HEK293 (cell line): ENCODE measurements around the gene SH2B3.
A peak's percentile ranks its signal among the peaks of the same experiment; 100 is the strongest.
"Not testable (repeated sequence)": the region's sequence is repeated elsewhere in the genome, so short reads cannot be mapped to it uniquely, and the experiment has no call there.

Source experiments
- CTCF ChIA-PET: fragments of 350-600 bp; formaldehyde crosslinking; extraction: SDS; loops from one replicate; lab custom pipeline; 2021; ENCODE audit warnings: antibody characterized with exemption; lab: Yijun Ruan, JAX
- POLR2A ChIA-PET: fragments of 300-600 bp; formaldehyde crosslinking; extraction: SDS; loops from one replicate; lab custom pipeline; 2020; ENCODE audit warnings: antibody characterized with exemption, inconsistent platforms; lab: Yijun Ruan, JAX
- H3K27ac ChIP-seq: fragments of 200-500 bp; sonication (Bioruptor generic); 2 replicates; pipeline ENCODE4 v1.5.1; 2014; ENCODE audit warnings: low read depth, low read length, control low read depth, inconsistent platforms; ENCODE audit errors: extremely low read depth
- H3K36me3 ChIP-seq, 2 experiments: fragments of 200-500 bp in 1 of 2; sonication (Bioruptor generic) in 1 of 2; 1 replicate in 1 of 2; 2 replicates in 1 of 2; pipeline ENCODE4 v1.5.1; 2014 to 2017; ENCODE audit warnings: inconsistent platforms in 2 of 2, low read length in 2 of 2; ENCODE audit not compliant: control insufficient read depth in 2 of 2, insufficient read depth in 1 of 2
- H3K4me1 ChIP-seq: fragments of 200-500 bp; sonication (Bioruptor generic); 2 replicates; pipeline ENCODE4 v1.5.1; 2014; ENCODE audit warnings: mild to moderate bottlenecking, low read length, inconsistent platforms; ENCODE audit not compliant: control insufficient read depth, insufficient read depth
- H3K4me3 ChIP-seq: 2 replicates; pipeline ENCODE4 v1.5.1; 2011; ENCODE audit warnings: low read depth, mild to moderate bottlenecking, control low read depth, low read length, moderate library complexity
- H3K9me3 ChIP-seq: fragments of 200-500 bp; sonication (Bioruptor generic); 2 replicates; pipeline ENCODE4 v1.5.1; 2014; ENCODE audit warnings: low read depth, low read length, inconsistent platforms; ENCODE audit not compliant: control insufficient read depth, insufficient read depth
- EGR2 ChIP-seq: fragments of 450-650 bp; formaldehyde crosslinking; IDR thresholded peaks from 2 replicates; pipeline ENCODE4 v1.5.1; 2016; ENCODE audit warnings: low read depth, missing biosample characterization, missing genetic modification characterization
- HOXC10 ChIP-seq: sonication (generic); formaldehyde crosslinking; IDR thresholded peaks from 2 replicates; pipeline ENCODE4 v1.8.1; 2023; ENCODE audit warnings: mild to moderate bottlenecking, missing genetic modification reagents
- OVOL3 ChIP-seq: fragments of 450-650 bp; formaldehyde crosslinking; IDR thresholded peaks from 2 replicates; pipeline ENCODE4 v1.5.1; 2016; ENCODE audit warnings: missing biosample characterization, missing genetic modification characterization
- SCRT1 ChIP-seq: fragments of 450-650 bp; formaldehyde crosslinking; IDR thresholded peaks from 2 replicates; pipeline ENCODE4 v1.5.1; 2016; ENCODE audit warnings: missing biosample characterization, missing genetic modification characterization, borderline replicate concordance
- SCRT2 ChIP-seq: fragments of 450-650 bp; formaldehyde crosslinking; IDR thresholded peaks from 2 replicates; pipeline ENCODE4 v1.5.1; 2016; ENCODE audit warnings: missing biosample characterization, missing genetic modification characterization
- TRIM28 ChIP-seq: IDR thresholded peaks from 2 replicates; pipeline ENCODE4 v1.6.1; 2011; ENCODE audit warnings: low read length, control low read depth, borderline replicate concordance
- ZBTB20 ChIP-seq: fragments of 450-650 bp; formaldehyde crosslinking; IDR thresholded peaks from 2 replicates; pipeline ENCODE4 v1.5.1; 2016; ENCODE audit warnings: missing biosample characterization, missing genetic modification characterization
- ZNF132 ChIP-seq: fragments of 450-650 bp; formaldehyde crosslinking; IDR thresholded peaks from 2 replicates; pipeline ENCODE4 v1.5.1; 2017; ENCODE audit warnings: missing biosample characterization, missing genetic modification characterization, borderline replicate concordance
- ZNF157 ChIP-seq: fragments of 450-650 bp; formaldehyde crosslinking; IDR thresholded peaks from 2 replicates; pipeline ENCODE4 v1.5.1; 2016; ENCODE audit warnings: missing biosample characterization, missing genetic modification characterization
- ZNF335 ChIP-seq: fragments of 450-650 bp; formaldehyde crosslinking; conservative IDR thresholded peaks from 2 replicates; pipeline ENCODE4 v1.5.1; 2016; ENCODE audit warnings: missing biosample characterization, missing genetic modification characterization
- ZNF416 ChIP-seq: fragments of 450-650 bp; formaldehyde crosslinking; IDR thresholded peaks from 2 replicates; pipeline ENCODE4 v1.5.1; 2016; ENCODE audit warnings: missing biosample characterization, missing genetic modification characterization
- ZNF521 ChIP-seq: fragments of 450-650 bp; formaldehyde crosslinking; IDR thresholded peaks from 2 replicates; pipeline ENCODE4 v1.5.1; 2017; ENCODE audit warnings: missing biosample characterization, mild to moderate bottlenecking, missing genetic modification characterization
- ZNF596 ChIP-seq: fragments of 450-650 bp; IDR thresholded peaks from 2 replicates; pipeline ENCODE4 v1.5.0; 2018; ENCODE audit warnings: missing biosample characterization, mild to moderate bottlenecking, missing genetic modification characterization, moderate library complexity
- ZNF658 ChIP-seq: fragments of 450-650 bp; formaldehyde crosslinking; IDR thresholded peaks from 2 replicates; pipeline ENCODE4; 2016; ENCODE audit warnings: missing biosample characterization, missing genetic modification characterization
- ZNF707 ChIP-seq: fragments of 450-650 bp; formaldehyde crosslinking; IDR thresholded peaks from 2 replicates; pipeline ENCODE4 v1.5.1; 2016; ENCODE audit warnings: missing biosample characterization, missing genetic modification characterization
- ZNF837 ChIP-seq: fragments of 450-650 bp; formaldehyde crosslinking; IDR thresholded peaks from 2 replicates; pipeline ENCODE4 v1.5.1; 2016; ENCODE audit warnings: missing biosample characterization, missing genetic modification characterization
- TF ChIP-seq, protein P1 (sequence below): fragments of 450-650 bp; formaldehyde crosslinking; optimal IDR thresholded peaks from 2 replicates; pipeline ENCODE3; 2016; ENCODE audit warnings: missing biosample characterization, mild to moderate bottlenecking, missing genetic modification characterization
- TF ChIP-seq, protein P2 (sequence below): fragments of 450-650 bp; formaldehyde crosslinking; IDR thresholded peaks from 2 replicates; pipeline ENCODE4 v1.5.1; 2016; ENCODE audit warnings: missing biosample characterization, missing genetic modification characterization

Gene SH2B3

DNA sequence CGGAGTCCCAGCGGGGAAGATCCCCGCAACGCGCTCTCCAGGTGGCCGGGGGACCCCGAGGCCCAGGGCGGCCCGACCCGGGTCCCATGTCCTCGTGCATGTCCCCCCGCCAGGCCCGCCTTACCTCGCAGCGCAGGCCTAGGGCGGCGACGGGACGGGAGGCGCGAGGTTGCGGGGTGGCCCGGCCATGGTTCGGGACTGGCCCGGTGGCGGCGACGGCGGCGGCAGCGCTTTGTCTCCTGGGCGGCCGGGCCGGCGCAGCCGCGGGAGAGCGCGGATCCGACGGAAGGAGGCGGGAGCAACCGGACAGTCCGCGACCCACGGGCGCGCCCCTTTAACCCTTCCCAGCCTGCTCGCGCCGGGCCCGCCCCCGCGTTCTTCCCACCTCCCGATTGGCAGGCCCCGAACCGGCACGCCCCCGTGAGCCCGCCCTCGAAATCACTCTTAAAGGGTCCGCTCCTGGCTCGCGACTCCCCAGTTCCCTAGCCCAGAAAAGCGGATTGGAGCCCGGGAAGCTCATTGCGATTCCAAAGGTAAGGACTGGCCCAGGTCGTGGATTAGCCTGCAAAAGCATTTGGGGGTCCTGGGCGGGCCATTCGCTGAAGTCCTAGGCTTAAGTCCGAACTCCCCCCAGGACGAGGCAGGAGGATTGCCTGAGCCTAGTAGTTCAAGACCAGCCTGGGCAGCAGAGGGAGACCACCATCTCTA is 36.8 kb upstream of the SH2B3 start, which contains the start of gene PHETA1 (continued):
- TF ChIP-seq EGR2 (tag by site-specific recombination) (peak; percentile 80), ZBTB20 (peak; percentile 43; the same call in 1 of the 2 replicates), ZNF658 (tag by site-specific recombination) (no peak), ZNF132 (no peak), TRIM28 (no peak), ZNF416 (tag by site-specific recombination) (no peak), ZNF596 (tag by site-specific recombination) (peak; percentile 43; the same call in 1 of the 2 replicates), HOXC10 (0 out of 2 replicates have a peak, but pooled peaks have one; percentile 40)
- TF ChIP-seq, protein P1, sequence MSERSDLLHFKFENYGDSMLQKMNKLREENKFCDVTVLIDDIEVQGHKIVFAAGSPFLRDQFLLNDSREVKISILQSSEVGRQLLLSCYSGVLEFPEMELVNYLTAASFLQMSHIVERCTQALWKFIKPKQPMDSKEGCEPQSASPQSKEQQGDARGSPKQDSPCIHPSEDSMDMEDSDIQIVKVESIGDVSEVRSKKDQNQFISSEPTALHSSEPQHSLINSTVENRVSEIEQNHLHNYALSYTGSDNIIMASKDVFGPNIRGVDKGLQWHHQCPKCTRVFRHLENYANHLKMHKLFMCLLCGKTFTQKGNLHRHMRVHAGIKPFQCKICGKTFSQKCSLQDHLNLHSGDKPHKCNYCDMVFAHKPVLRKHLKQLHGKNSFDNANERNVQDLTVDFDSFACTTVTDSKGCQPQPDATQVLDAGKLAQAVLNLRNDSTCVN (tag by site-specific recombination), result peak; percentile 97
- TF ChIP-seq, protein P2, sequence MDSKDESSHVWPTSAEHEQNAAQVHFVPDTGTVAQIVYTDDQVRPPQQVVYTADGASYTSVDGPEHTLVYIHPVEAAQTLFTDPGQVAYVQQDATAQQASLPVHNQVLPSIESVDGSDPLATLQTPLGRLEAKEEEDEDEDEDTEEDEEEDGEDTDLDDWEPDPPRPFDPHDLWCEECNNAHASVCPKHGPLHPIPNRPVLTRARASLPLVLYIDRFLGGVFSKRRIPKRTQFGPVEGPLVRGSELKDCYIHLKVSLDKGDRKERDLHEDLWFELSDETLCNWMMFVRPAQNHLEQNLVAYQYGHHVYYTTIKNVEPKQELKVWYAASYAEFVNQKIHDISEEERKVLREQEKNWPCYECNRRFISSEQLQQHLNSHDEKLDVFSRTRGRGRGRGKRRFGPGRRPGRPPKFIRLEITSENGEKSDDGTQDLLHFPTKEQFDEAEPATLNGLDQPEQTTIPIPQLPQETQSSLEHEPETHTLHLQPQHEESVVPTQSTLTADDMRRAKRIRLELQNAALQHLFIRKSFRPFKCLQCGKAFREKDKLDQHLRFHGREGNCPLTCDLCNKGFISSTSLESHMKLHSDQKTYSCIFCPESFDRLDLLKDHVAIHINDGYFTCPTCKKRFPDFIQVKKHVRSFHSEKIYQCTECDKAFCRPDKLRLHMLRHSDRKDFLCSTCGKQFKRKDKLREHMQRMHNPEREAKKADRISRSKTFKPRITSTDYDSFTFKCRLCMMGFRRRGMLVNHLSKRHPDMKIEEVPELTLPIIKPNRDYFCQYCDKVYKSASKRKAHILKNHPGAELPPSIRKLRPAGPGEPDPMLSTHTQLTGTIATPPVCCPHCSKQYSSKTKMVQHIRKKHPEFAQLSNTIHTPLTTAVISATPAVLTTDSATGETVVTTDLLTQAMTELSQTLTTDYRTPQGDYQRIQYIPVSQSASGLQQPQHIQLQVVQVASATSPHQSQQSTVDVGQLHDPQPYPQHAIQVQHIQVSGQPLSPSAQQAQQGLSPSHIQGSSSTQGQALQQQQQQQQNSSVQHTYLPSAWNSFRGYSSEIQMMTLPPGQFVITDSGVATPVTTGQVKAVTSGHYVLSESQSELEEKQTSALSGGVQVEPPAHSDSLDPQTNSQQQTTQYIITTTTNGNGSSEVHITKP, result peak; percentile 63

DNA sequence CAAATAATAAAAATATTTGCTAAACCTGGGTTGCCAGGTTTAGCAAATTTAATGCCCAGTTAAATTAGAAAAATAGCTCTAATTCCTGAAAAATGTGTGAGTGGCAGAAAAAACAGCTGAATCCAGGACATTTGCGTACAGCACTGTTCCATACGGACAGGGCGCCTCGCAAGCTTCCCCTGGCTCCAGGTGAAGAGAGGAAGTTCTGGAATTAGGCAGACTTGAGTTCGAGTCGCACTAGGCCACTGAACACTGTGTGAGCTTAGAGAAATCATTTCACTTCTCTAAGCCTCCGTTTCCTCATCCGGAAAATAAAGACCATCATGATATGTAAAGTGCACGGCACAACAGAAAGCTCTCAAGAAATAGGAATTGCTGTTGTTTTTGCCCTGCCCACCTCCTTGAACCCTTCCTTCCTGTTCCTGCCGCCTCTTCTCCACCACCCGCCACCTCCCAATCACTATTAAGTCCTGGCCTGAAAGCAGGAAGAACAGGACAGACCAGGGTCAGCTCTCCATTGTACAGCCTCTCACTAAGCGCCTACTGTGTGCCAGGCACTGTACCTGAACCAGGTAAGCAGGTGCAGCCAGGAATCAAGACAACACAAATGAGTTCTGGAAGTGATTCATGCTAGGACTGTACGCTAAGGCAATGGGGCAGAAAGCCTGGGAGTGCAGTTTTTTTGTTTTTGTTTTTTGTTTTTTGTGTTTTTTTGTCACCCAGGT is 36.1 kb upstream of the SH2B3 start:
- H3K4me1 ChIP-seq, result no peaks in the 10 kb centered on the region; the same call in 1 of the 2 replicates
- CTCF ChIA-PET, result interaction anchor here (0.6 to 2.0 kb wide), 5 partner anchors 27 to 1284 kb away, joined by 3 to 14 read pairs (median 3); no protein-coding TSS in a partner anchor
- POLR2A ChIA-PET, result interaction anchor here (1.5 kb wide), 2 partner anchors 13 to 26 kb away, joined by 4 read pairs; no protein-coding TSS in a partner anchor
- H3K4me3 ChIP-seq, result peak overlapping the region; percentile 69
- no peaks in the 10 kb centered on the region for H3K9me3 ChIP-seq
- H3K27ac ChIP-seq, result no peak overlapping the region
- TF ChIP-seq ZNF335 (tag by site-specific recombination), result 0 out of 2 replicates have a peak, but pooled peaks have one; percentile 7
- TF ChIP-seq OVOL3 (tag by site-specific recombination), result no peak
- TF ChIP-seq ZNF837 (tag by site-specific recombination), result no peak
- no peak for TF ChIP-seq ZNF521 (tag by site-specific recombination)
- TF ChIP-seq ZNF157 (tag by site-specific recombination), result no peak
- H3K36me3 ChIP-seq, result peaks cover 0 to 14% of the 10 kb centered on the region in 2 experiments; a peak in 2 of 3 replicates

DNA sequence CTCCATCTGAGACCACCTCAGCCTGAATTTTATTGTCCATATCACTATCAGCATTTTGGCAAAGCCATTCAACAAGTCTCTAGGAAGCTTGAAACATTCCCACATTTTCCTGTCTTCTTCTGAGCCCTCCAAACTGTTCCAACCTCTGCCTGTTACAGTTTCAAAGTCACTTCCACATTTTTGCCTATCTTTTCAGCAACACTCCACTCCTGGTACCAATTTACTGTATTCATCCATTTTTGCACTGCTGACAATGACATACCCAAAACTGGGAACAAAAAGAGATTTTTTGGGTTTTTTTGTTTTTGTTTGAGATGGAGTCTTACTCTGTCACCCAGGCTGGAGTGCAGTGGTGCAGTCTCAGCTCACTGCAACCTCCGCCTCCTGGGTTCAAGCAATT is 32.5 kb upstream of the SH2B3 start:
- H3K36me3 ChIP-seq, POLR2A ChIA-PET, H3K9me3 ChIP-seq, CTCF ChIA-PET, H3K4me1 ChIP-seq, H3K4me3 ChIP-seq, H3K27ac ChIP-seq: not testable (repeated sequence)
- TF ChIP-seq SCRT1 (tag by site-specific recombination), result 0 out of 2 replicates have a peak, but pooled peaks have one; percentile 22
- 0 out of 2 replicates have a peak, but pooled peaks have one; percentile 32 for TF ChIP-seq SCRT2 (tag by site-specific recombination)
- TF ChIP-seq ZNF707 (tag by site-specific recombination), result peak; percentile 76
